GM23338 (cell line): ENCODE data around the gene CLSTN1.

Experiments
- CREB1 ChIP-seq: fragments of 250-450 bp; sonication (Bioruptor Pico); IDR thresholded peaks from 2 replicates; pipeline ENCODE4 v1.5.0; 2020; ENCODE audit warnings: low read depth, mild to moderate bottlenecking, moderate library complexity
- CTCF ChIP-seq, 2 experiments: fragments of 200-600 bp in 1 of 2; sonication (generic) in 1 of 2; conservative IDR thresholded peaks; 2 replicates each; pipeline versions ENCODE4 v1.5.1 to v1.6.1; 2016 to 2017; ENCODE audit warnings: antibody characterized with exemption in 2 of 2, low read depth in 2 of 2, mild to moderate bottlenecking in 2 of 2, moderate library complexity in 1 of 2
- ETS1 ChIP-seq: IDR thresholded peaks from 2 replicates; pipeline ENCODE4 v1.6.1; 2016; ENCODE audit warnings: antibody characterized with exemption
- EZH2 ChIP-seq: fragments of 200-600 bp; sonication (generic); IDR thresholded peaks from one replicate; pipeline ENCODE4 v1.8.0; 2017; ENCODE audit warnings: antibody characterized with exemption, mild to moderate bottlenecking, low read depth; ENCODE audit not compliant: unreplicated experiment
- EZH2phosphoT487 ChIP-seq: fragments of 200-600 bp; sonication (generic); IDR thresholded peaks from one replicate; pipeline ENCODE4 v1.8.1; 2018; ENCODE audit warnings: antibody characterized with exemption; ENCODE audit not compliant: unreplicated experiment
- NANOG ChIP-seq: IDR thresholded peaks from 2 replicates; pipeline ENCODE4 v1.6.1; 2016; ENCODE audit warnings: antibody characterized with exemption, borderline replicate concordance
- POLR2AphosphoS5 ChIP-seq: IDR thresholded peaks from 2 replicates; pipeline ENCODE4 v1.6.1; 2016; ENCODE audit warnings: antibody characterized with exemption, low read depth
- REST ChIP-seq: IDR thresholded peaks from one replicate; pipeline ENCODE4 v1.6.1; 2018; ENCODE audit warnings: antibody characterized with exemption; ENCODE audit not compliant: unreplicated experiment
- ZNF331 ChIP-seq: fragments of 250-450 bp; sonication (Bioruptor Pico); IDR thresholded peaks from 2 replicates; pipeline ENCODE4 v1.5.0; 2020; ENCODE audit warnings: low read depth, mild to moderate bottlenecking, moderate library complexity

GRCh38 chr1:9844106-9844505, 20.3 kb upstream of the CLSTN1 start:
- TF ChIP-seq CTCF (conservative IDR thresholded peaks at IDR 0.05; ENCODE audit: low read depth in 2 of 2), result no peak
- TF ChIP-seq EZH2, result no peak
- TF ChIP-seq REST, result no peak
- no peak for TF ChIP-seq CREB1 (CRISPR knock-in tag)
- TF ChIP-seq ETS1, result no peak
- TF ChIP-seq ZNF331 (CRISPR knock-in tag), result no peak
- TF ChIP-seq POLR2AphosphoS5, result no peak
- TF ChIP-seq EZH2phosphoT487, result no peak
- TF ChIP-seq NANOG, result no peak
